Stimulated activated effector memory CD8-positive, alpha-beta T cell treated with anti-CD3 and anti-CD28 coated beads, Interleukin-12 subunit alpha, Interleukin-12 subunit beta, amount 100 ng/mL, for 72 hours (primary cell): ENCODE results near the gene STAP2.

Experiments
- ATAC-seq: fragments of 150-1000 bp; cut with Tn5 transposase; 2 replicates; pipeline ENCODE4 v1.10.0; 2021
- DNase-seq, 2 donors: peaks; one replicate each; pipeline ENCODE4 v3.0.0; 2021 to 2022; ENCODE audit warnings: low spot score in 2 of 2
- H3K27ac Mint-ChIP-seq: one replicate; pipeline ENCODE4 v1.8.0; 2022; ENCODE audit warnings: mild to moderate bottlenecking, mixed read lengths
- H3K36me3 Mint-ChIP-seq: one replicate; pipeline ENCODE4 v1.8.0; 2022; ENCODE audit warnings: mild to moderate bottlenecking, mixed read lengths
- H3K4me1 Mint-ChIP-seq: one replicate; pipeline ENCODE4 v1.8.0; 2022; ENCODE audit warnings: mixed read lengths
- H3K4me3 Mint-ChIP-seq: one replicate; pipeline ENCODE4 v1.8.0; 2022; ENCODE audit warnings: mild to moderate bottlenecking, mixed read lengths
- H3K9me3 Mint-ChIP-seq: one replicate; pipeline ENCODE4 v1.8.0; 2022; ENCODE audit warnings: mixed read lengths

Gene STAP2

GRCh38 chr19:4305659-4306058, 33.0 kb downstream of the STAP2 start:
- H3K36me3 Mint-ChIP-seq: peaks cover 16% of the 10 kb centered on the region
- no peak for DNase-seq
- no peak overlapping the region for H3K27ac Mint-ChIP-seq

GRCh38 chr19:4305257-4305612, 33.4 kb downstream of the STAP2 start:
- H3K27ac Mint-ChIP-seq: no peak overlapping the region
- H3K4me3 Mint-ChIP-seq: peak overlapping the region; percentile 70
- H3K36me3 Mint-ChIP-seq: peaks cover 16% of the 10 kb centered on the region

More at GRCh38 chr19:4305659-4306058, 33.0 kb downstream of the STAP2 start:
- Mint-ChIP-seq H3K4me3 (peak overlapping the region; percentile 70), H3K9me3 (no peaks in the 10 kb centered on the region), H3K4me1 (peaks cover 35% of the 10 kb centered on the region)
- ATAC-seq: no peak

GRCh38 chr19:4304538-4305256, 33.9 kb downstream of the STAP2 start, which contains the start of gene FSD1:
FSD1 (plus strand) TSS chr19:4304598; CDS start chr19:4304747, 149 bp downstream.
- Mint-ChIP-seq H3K36me3 (peaks cover 16% of the 10 kb centered on the region), H3K4me1 (peaks cover 35% of the 10 kb centered on the region), H3K9me3 (no peaks in the 10 kb centered on the region), H3K4me3 (peak within 1 kb of the TSS; percentile 70), H3K27ac (peak within 1 kb of the TSS; percentile 51)
- ATAC-seq (peak; percentile 90), DNase-seq (peak; percentile 72 to 86)

More at GRCh38 chr19:4305257-4305612, 33.4 kb downstream of the STAP2 start:
- ATAC-seq: no peak
- Mint-ChIP-seq H3K9me3 (no peaks in the 10 kb centered on the region), H3K4me1 (peaks cover 35% of the 10 kb centered on the region)
- DNase-seq: no peak

GRCh38 chr19:4303819-4304537, 34.6 kb downstream of the STAP2 start:
- peaks cover 36% of the 10 kb centered on the region for H3K4me1 Mint-ChIP-seq
- peak overlapping the region; percentile 70 for H3K4me3 Mint-ChIP-seq
- peak overlapping the region; percentile 51 for H3K27ac Mint-ChIP-seq
- ATAC-seq (peak; percentile 64), DNase-seq (no peak)
- H3K36me3 Mint-ChIP-seq: peaks cover 12% of the 10 kb centered on the region
- no peaks in the 10 kb centered on the region for H3K9me3 Mint-ChIP-seq

- no peaks in the 10 kb centered on the region for H3K9me3 Mint-ChIP-seq
- peaks cover 10% of the 10 kb centered on the region for H3K36me3 Mint-ChIP-seq
- peaks cover 41% of the 10 kb centered on the region for H3K4me1 Mint-ChIP-seq
- DNase-seq (no peak), ATAC-seq (no peak)
- H3K27ac Mint-ChIP-seq: peak within 1 kb of the TSS; percentile 81
- peak within 1 kb of the TSS; percentile 66 for H3K4me3 Mint-ChIP-seq
Measured at GRCh38 chr19:4302243-4302640, 36.4 kb downstream of the STAP2 start, which contains the start of gene TMIGD2. TMIGD2 (minus strand) TSS chr19:4302389; CDS start chr19:4302385, 4 bp downstream.

- peak; percentile 14 for ATAC-seq
- Mint-ChIP-seq H3K36me3 (peaks cover 4% of the 10 kb centered on the region), H3K9me3 (no peaks in the 10 kb centered on the region), H3K27ac (peak overlapping the region; percentile 81), H3K4me3 (peak overlapping the region; percentile 66), H3K4me1 (peaks cover 41% of the 10 kb centered on the region)
- DNase-seq: no peak
Measured at GRCh38 chr19:4301590-4302242, 36.9 kb downstream of the STAP2 start.

GRCh38 chr19:4300589-4300988, 38.0 kb downstream of the STAP2 start:
- Mint-ChIP-seq H3K9me3 (no peaks in the 10 kb centered on the region), H3K4me1 (peaks cover 40% of the 10 kb centered on the region), H3K4me3 (peak overlapping the region; percentile 66), H3K27ac (no peak overlapping the region), H3K36me3 (peaks cover 4% of the 10 kb centered on the region)
- DNase-seq (no peak), ATAC-seq (no peak)

GRCh38 chr19:4298810-4299550, 39.6 kb downstream of the STAP2 start:
- peak; percentile 14 for ATAC-seq
- H3K4me3 Mint-ChIP-seq: peak overlapping the region; percentile 24
- no peak for DNase-seq
- H3K4me1 Mint-ChIP-seq: peaks cover 30% of the 10 kb centered on the region
- peaks cover 4% of the 10 kb centered on the region for H3K36me3 Mint-ChIP-seq
- H3K9me3 Mint-ChIP-seq: no peaks in the 10 kb centered on the region
- no peak overlapping the region for H3K27ac Mint-ChIP-seq

GRCh38 chr19:4297901-4298809, 40.5 kb downstream of the STAP2 start:
- peaks cover 4% of the 10 kb centered on the region for H3K36me3 Mint-ChIP-seq
- DNase-seq: peak in 1 of 2 donors; percentile 62
- H3K27ac Mint-ChIP-seq: no peak overlapping the region
- ATAC-seq: peak; percentile 96
- peak overlapping the region; percentile 24 for H3K4me3 Mint-ChIP-seq
- H3K9me3 Mint-ChIP-seq: no peaks in the 10 kb centered on the region
- H3K4me1 Mint-ChIP-seq: peaks cover 22% of the 10 kb centered on the region

GRCh38 chr19:4295972-4296771, 42.5 kb downstream of the STAP2 start:
- Mint-ChIP-seq H3K9me3 (no peaks in the 10 kb centered on the region), H3K36me3 (peaks cover 10% of the 10 kb centered on the region), H3K4me3 (no peak overlapping the region), H3K4me1 (peaks cover 6% of the 10 kb centered on the region), H3K27ac (no peak overlapping the region)
- no peak for DNase-seq
- ATAC-seq: no peak

GRCh38 chr19:4294389-4294788, 44.2 kb downstream of the STAP2 start:
- Mint-ChIP-seq H3K36me3 (peaks cover 10% of the 10 kb centered on the region), H3K27ac (no peak overlapping the region), H3K4me3 (no peak overlapping the region), H3K9me3 (no peaks in the 10 kb centered on the region), H3K4me1 (peaks cover 6% of the 10 kb centered on the region)
- ATAC-seq: no peak
- DNase-seq: no peak

- Mint-ChIP-seq H3K9me3 (no peaks in the 10 kb centered on the region), H3K4me1 (no peaks in the 10 kb centered on the region), H3K36me3 (peaks cover 5% of the 10 kb centered on the region), H3K27ac (no peak overlapping the region), H3K4me3 (no peak overlapping the region)
- DNase-seq: no peak
- ATAC-seq: no peak
Measured at GRCh38 chr19:4292515-4292914, 46.1 kb downstream of the STAP2 start.

GRCh38 chr19:4291184-4291732, 47.4 kb downstream of the STAP2 start:
- Mint-ChIP-seq H3K27ac (no peak overlapping the region), H3K4me1 (no peaks in the 10 kb centered on the region), H3K4me3 (no peak overlapping the region), H3K36me3 (peaks cover 5% of the 10 kb centered on the region), H3K9me3 (no peaks in the 10 kb centered on the region)
- ATAC-seq: no peak
- DNase-seq: no peak
